ENCODE results near the gene SMAD1.

Gene SMAD1

DNA sequence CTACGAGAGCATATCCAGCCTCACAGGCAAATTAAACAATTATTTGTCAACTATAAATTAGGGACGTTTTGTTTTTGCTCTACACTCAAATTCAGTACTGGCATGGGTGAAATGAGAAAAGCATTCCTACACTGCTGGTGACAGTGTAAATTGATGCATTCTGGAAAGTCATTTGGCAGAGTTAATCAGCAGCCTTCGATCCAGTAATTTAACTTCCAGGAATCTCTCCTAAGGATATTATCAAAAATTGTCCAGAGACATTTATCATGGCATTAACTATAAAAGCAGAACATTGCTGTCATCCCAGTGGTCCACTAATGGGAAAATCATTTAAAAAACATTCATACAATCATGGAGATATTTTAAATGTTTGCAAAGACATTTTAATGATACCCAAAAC, 70.0 kb downstream of the SMAD1 start:
- POLR2A ChIA-PET: no interaction called here
- CTCF ChIA-PET: no interaction called here
- TF ChIP-seq L3MBTL2 (conservative IDR thresholded peaks at IDR 0.05): no peak
- no peak for TF ChIP-seq LEF1 (IDR thresholded peaks at IDR 0.05; ENCODE audit: borderline replicate concordance)
- no peak for TF ChIP-seq FOXA1 (IDR thresholded peaks at IDR 0.05)
- TF ChIP-seq, protein P1, sequence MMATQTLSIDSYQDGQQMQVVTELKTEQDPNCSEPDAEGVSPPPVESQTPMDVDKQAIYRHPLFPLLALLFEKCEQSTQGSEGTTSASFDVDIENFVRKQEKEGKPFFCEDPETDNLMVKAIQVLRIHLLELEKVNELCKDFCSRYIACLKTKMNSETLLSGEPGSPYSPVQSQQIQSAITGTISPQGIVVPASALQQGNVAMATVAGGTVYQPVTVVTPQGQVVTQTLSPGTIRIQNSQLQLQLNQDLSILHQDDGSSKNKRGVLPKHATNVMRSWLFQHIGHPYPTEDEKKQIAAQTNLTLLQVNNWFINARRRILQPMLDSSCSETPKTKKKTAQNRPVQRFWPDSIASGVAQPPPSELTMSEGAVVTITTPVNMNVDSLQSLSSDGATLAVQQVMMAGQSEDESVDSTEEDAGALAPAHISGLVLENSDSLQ (IDR thresholded peaks at IDR 0.05): no peak
- TF ChIP-seq BHLHE40 (IDR thresholded peaks at IDR 0.05; ENCODE audit: borderline replicate concordance): no peak
- TF ChIP-seq TARDBP (IDR thresholded peaks at IDR 0.05): no peak
- TF ChIP-seq CTBP1 (IDR thresholded peaks at IDR 0.05; ENCODE audit: borderline replicate concordance): no peak
- no peak for TF ChIP-seq ZNF384 (IDR thresholded peaks at IDR 0.05)
- TF ChIP-seq HDGF (IDR thresholded peaks at IDR 0.05; ENCODE audit: borderline replicate concordance): no peak
- TF ChIP-seq FOXM1 (IDR thresholded peaks at IDR 0.05; ENCODE audit: borderline replicate concordance): no peak
- TF ChIP-seq FOXK2 (IDR thresholded peaks at IDR 0.05): no peak
- TF ChIP-seq ELF4 (IDR thresholded peaks at IDR 0.05): no peak
- no peak for TF ChIP-seq NFRKB (IDR thresholded peaks at IDR 0.05)
- no peak for TF ChIP-seq SUZ12 (IDR thresholded peaks at IDR 0.05)
- no peak for TF ChIP-seq ARNT (IDR thresholded peaks at IDR 0.05)
- no peak for TF ChIP-seq SP1 (IDR thresholded peaks at IDR 0.05)
- no peak for DNase-seq (ENCODE audit: extremely low spot score)

DNA sequence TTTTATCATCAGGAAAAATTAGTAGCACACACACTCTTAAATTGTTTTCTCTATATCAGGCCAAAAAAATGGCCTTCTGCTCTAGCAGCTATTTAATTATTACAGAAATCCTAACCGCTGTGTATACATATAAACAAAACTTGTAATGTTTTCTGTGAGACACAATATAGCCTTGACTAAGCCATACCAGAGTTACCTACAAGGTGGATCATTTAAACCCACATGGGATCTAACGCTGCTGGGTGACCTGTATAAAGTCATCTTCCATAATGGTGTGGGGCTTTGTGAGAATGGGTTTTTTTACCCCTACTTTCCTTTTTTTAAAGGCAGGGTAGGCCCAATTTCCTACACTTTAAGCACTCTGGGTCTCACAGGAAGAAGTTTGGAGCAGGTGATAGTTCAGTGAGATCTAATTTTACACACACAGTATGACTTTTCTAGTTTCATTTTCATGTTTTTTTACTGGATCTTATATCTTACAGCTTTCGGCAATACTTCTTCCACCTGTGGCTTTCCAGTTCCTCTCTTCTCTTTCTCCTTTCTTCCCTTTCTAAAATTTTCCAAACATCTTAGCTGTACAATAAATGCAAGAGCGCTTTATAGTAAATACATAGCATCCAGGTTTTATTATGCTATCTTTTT, 70.6 kb downstream of the SMAD1 start:
- no peak for DNase-seq (ENCODE audit: extremely low spot score)
- CTCF ChIA-PET: no interaction called here

DNA sequence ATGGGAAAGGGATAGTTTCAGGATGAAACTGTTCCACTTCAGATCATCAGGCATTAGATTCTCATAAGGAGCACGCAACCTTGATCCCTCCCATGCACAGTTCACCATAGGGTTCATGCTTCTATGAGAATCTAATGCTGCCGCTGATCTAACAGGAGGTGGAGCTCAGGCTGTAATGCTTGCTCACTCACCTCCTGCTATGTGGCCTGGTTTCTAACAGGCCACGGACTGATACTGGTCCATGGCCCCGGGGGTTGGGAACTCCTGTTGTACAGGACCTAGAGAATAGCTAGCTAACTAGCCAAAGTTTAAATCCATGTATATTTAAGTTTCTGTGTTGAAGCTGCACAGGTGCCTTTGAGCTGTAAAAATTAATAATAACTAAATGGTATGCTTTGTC, 71.7 kb downstream of the SMAD1 start:
- no peak for DNase-seq (ENCODE audit: extremely low spot score)
- TF ChIP-seq HDGF (IDR thresholded peaks at IDR 0.05; ENCODE audit: borderline replicate concordance) (no peak), LEF1 (IDR thresholded peaks at IDR 0.05; ENCODE audit: borderline replicate concordance) (no peak), NFRKB (IDR thresholded peaks at IDR 0.05) (no peak), CTBP1 (IDR thresholded peaks at IDR 0.05; ENCODE audit: borderline replicate concordance) (no peak), ZNF384 (IDR thresholded peaks at IDR 0.05) (no peak), FOXK2 (IDR thresholded peaks at IDR 0.05) (no peak), ARNT (IDR thresholded peaks at IDR 0.05) (no peak), L3MBTL2 (conservative IDR thresholded peaks at IDR 0.05) (no peak), SP1 (IDR thresholded peaks at IDR 0.05) (no peak), TARDBP (IDR thresholded peaks at IDR 0.05) (no peak), FOXA1 (IDR thresholded peaks at IDR 0.05) (no peak), SUZ12 (IDR thresholded peaks at IDR 0.05) (no peak), FOXM1 (IDR thresholded peaks at IDR 0.05; ENCODE audit: borderline replicate concordance) (no peak)
- TF ChIP-seq, protein P1 (IDR thresholded peaks at IDR 0.05): no peak
- ChIA-PET POLR2A (no interaction called here), CTCF (no interaction called here)

More for the DNA sequence above, 70.6 kb downstream of the SMAD1 start:
- TF ChIP-seq ELF4 (IDR thresholded peaks at IDR 0.05) (no peak), SP1 (IDR thresholded peaks at IDR 0.05) (no peak), SUZ12 (IDR thresholded peaks at IDR 0.05) (no peak), BHLHE40 (IDR thresholded peaks at IDR 0.05; ENCODE audit: borderline replicate concordance) (no peak), FOXK2 (IDR thresholded peaks at IDR 0.05) (no peak), HDGF (IDR thresholded peaks at IDR 0.05; ENCODE audit: borderline replicate concordance) (no peak), LEF1 (IDR thresholded peaks at IDR 0.05; ENCODE audit: borderline replicate concordance) (no peak)
- POLR2A ChIA-PET: no interaction called here

DNA sequence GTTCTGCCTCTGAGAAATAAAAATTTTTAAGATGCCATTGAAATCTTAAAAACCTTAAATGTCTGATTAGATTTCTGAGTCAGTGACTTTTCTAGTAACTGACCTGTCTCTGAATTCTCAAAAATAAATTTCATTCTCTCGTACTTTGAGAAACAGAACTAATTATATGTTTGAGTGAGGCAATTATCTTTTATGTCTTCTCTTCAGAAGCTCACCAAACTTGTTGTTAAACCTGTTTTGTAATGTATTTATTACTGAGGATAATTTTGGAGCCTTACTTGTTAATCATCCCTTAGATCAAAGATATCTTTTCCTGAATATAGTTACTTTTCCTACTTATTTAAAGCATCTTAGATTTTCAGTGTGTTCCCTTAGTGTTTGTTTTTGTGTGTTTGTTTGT, 73.0 kb downstream of the SMAD1 start:
- DNase-seq (ENCODE audit: extremely low spot score): no peak
- CTCF ChIA-PET: interaction anchor here (0.6 to 1.8 kb wide), 2 partner anchors 10 to 320 kb away, joined by 3 to 4 read pairs; no protein-coding TSS in a partner anchor
- POLR2A ChIA-PET: no interaction called here
- TF ChIP-seq NFRKB (IDR thresholded peaks at IDR 0.05) (no peak), FOXA1 (IDR thresholded peaks at IDR 0.05) (no peak), ARNT (IDR thresholded peaks at IDR 0.05) (no peak), FOXK2 (IDR thresholded peaks at IDR 0.05) (no peak), SP1 (IDR thresholded peaks at IDR 0.05) (no peak), HDGF (IDR thresholded peaks at IDR 0.05; ENCODE audit: borderline replicate concordance) (no peak), L3MBTL2 (conservative IDR thresholded peaks at IDR 0.05) (no peak), BHLHE40 (IDR thresholded peaks at IDR 0.05; ENCODE audit: borderline replicate concordance) (no peak), ELF4 (IDR thresholded peaks at IDR 0.05) (no peak), TARDBP (IDR thresholded peaks at IDR 0.05) (no peak), ZNF384 (IDR thresholded peaks at IDR 0.05) (no peak), CTBP1 (IDR thresholded peaks at IDR 0.05; ENCODE audit: borderline replicate concordance) (no peak), SUZ12 (IDR thresholded peaks at IDR 0.05) (no peak), FOXM1 (IDR thresholded peaks at IDR 0.05; ENCODE audit: borderline replicate concordance) (no peak), LEF1 (IDR thresholded peaks at IDR 0.05; ENCODE audit: borderline replicate concordance) (no peak)
- TF ChIP-seq, protein P1 (IDR thresholded peaks at IDR 0.05): no peak

DNA sequence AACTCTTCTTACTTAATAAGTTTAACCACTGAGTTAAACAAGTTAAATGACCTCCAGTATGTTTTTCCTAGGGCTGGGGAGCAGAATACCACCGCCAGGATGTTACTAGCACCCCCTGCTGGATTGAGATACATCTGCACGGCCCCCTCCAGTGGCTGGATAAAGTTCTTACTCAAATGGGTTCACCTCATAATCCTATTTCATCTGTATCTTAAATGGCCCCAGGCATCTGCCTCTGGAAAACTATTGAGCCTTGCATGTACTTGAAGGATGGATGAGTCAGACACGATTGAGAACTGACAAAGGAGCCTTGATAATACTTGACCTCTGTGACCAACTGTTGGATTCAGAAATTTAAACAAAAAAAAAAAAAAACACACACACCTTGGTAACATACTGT, 76.1 kb downstream of the SMAD1 start:
- ChIA-PET POLR2A (no interaction called here), CTCF (interaction anchor here (0.6 to 1.2 kb wide), 10 partner anchors 9 to 339 kb away, joined by 3 to 7 read pairs (median 3); no protein-coding TSS in a partner anchor)
- DNase-seq (ENCODE audit: extremely low spot score): peak; percentile 68
- TF ChIP-seq NFRKB (IDR thresholded peaks at IDR 0.05) (no peak), FOXA1 (IDR thresholded peaks at IDR 0.05) (no peak), TARDBP (IDR thresholded peaks at IDR 0.05) (no peak), CTBP1 (IDR thresholded peaks at IDR 0.05; ENCODE audit: borderline replicate concordance) (no peak), LEF1 (IDR thresholded peaks at IDR 0.05; ENCODE audit: borderline replicate concordance) (no peak), L3MBTL2 (conservative IDR thresholded peaks at IDR 0.05) (no peak), FOXK2 (IDR thresholded peaks at IDR 0.05) (no peak), ELF4 (IDR thresholded peaks at IDR 0.05) (no peak), SP1 (IDR thresholded peaks at IDR 0.05) (no peak), ARNT (IDR thresholded peaks at IDR 0.05) (no peak), HDGF (IDR thresholded peaks at IDR 0.05; ENCODE audit: borderline replicate concordance) (no peak), FOXM1 (IDR thresholded peaks at IDR 0.05; ENCODE audit: borderline replicate concordance) (no peak), ZNF384 (IDR thresholded peaks at IDR 0.05) (no peak)
- TF ChIP-seq, protein P1 (IDR thresholded peaks at IDR 0.05): no peak
